ENCODE data around the gene TPCN2. TPM values are rescaled to one million over a fixed set of nuclear protein-coding genes. Genes with fewer than 3 reads are reported as not detected.

Gene TPCN2
- total and polyA plus RNA-seq, 9 of the 15 experiments (the other 6 are each of a cell fraction or from before 2014, with no cell fraction given) = 0.66 to 10.2 (median 4.6) TPM

DNA sequence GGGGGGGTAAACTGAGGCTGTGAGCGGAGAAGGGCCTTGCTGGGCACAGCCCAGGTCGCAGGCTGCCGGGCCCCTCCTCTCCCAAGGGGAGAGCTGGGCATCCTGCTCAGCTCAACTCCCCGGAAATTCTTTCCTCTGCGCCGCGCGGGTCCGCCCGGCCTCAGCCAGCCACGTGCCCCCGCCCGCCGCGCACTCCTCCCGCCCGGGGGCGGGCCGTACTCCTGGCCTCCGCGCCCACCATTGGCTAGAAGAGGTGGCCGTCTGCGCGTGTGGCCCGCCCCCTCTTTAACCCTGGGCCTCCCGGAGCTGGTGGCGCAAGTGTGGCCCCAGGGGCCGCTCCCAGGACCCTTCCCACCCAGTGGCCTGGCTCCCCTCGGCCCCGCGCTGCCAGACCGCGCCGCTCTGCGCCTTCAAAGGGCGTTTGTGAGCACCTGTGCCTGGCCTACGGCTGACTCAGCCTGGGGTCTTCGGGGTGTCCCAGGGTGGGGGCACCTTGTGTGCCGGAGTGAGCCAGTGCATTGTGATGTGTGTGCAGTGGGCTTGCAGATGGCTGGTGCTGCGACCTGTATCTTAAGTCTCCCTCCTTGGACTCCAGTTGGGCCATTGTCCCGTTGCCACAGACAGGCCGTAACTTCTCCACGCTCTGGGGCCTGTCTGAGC lies 37.6 kb upstream of the TPCN2 start (continued):
- peak; percentile 61 to 62 for TF ChIP-seq NRF1 (conservative IDR thresholded peaks at IDR 0.05 in 1 of 2, IDR thresholded peaks at IDR 0.05 in 1 of 2)
- TF ChIP-seq SIN3A (IDR thresholded peaks at IDR 0.05; ENCODE audit: borderline replicate concordance in 2 of 2, control insufficient read depth in 1 of 2, low read depth in 2 of 2, low read length in 2 of 2) = no peak
- no peak for TF ChIP-seq ZEB2 (IDR thresholded peaks at IDR 0.05)
- no peak for TF ChIP-seq FOXK2 (conservative IDR thresholded peaks at IDR 0.05 in 1 of 2, IDR thresholded peaks at IDR 0.05 in 1 of 2; ENCODE audit: low read depth in 2 of 2)
- TF ChIP-seq SPI1 (IDR thresholded peaks at IDR 0.05; ENCODE audit: borderline replicate concordance, low read depth, low read length) = no peak
- TF ChIP-seq, protein P1, sequence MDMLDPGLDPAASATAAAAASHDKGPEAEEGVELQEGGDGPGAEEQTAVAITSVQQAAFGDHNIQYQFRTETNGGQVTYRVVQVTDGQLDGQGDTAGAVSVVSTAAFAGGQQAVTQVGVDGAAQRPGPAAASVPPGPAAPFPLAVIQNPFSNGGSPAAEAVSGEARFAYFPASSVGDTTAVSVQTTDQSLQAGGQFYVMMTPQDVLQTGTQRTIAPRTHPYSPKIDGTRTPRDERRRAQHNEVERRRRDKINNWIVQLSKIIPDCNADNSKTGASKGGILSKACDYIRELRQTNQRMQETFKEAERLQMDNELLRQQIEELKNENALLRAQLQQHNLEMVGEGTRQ (CRISPR knock-in tag; IDR thresholded peaks at IDR 0.05) = peak; percentile 63
- TF ChIP-seq, protein P2, sequence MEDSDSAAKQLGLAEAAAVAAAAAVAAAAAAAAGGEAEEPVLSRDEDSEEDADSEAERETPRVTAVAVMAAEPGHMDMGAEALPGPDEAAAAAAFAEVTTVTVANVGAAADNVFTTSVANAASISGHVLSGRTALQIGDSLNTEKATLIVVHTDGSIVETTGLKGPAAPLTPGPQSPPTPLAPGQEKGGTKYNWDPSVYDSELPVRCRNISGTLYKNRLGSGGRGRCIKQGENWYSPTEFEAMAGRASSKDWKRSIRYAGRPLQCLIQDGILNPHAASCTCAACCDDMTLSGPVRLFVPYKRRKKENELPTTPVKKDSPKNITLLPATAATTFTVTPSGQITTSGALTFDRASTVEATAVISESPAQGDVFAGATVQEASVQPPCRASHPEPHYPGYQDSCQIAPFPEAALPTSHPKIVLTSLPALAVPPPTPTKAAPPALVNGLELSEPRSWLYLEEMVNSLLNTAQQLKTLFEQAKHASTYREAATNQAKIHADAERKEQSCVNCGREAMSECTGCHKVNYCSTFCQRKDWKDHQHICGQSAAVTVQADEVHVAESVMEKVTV (CRISPR knock-in tag; IDR thresholded peaks at IDR 0.05) = no peak
- no peak for TF ChIP-seq ATF1 (CRISPR knock-in tag; IDR thresholded peaks at IDR 0.05)
- peak; percentile 41; the same call in 1 of the 2 replicates for TF ChIP-seq ATF1 (tag; IDR thresholded peaks at IDR 0.05)
- TF ChIP-seq, protein P3, sequence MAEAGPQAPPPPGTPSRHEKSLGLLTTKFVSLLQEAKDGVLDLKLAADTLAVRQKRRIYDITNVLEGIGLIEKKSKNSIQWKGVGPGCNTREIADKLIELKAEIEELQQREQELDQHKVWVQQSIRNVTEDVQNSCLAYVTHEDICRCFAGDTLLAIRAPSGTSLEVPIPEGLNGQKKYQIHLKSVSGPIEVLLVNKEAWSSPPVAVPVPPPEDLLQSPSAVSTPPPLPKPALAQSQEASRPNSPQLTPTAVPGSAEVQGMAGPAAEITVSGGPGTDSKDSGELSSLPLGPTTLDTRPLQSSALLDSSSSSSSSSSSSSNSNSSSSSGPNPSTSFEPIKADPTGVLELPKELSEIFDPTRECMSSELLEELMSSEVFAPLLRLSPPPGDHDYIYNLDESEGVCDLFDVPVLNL (CRISPR knock-in tag; IDR thresholded peaks at IDR 0.05; ENCODE audit: low read depth) = no peak
- TF ChIP-seq HNRNPK (IDR thresholded peaks at IDR 0.05; ENCODE audit: low read depth, low read length, poor library complexity, severe bottlenecking) = no peak
- TF ChIP-seq POLR2G (IDR thresholded peaks at IDR 0.05; ENCODE audit: low read depth, low read length) = no peak
- peak; percentile 90 for TF ChIP-seq L3MBTL2 (IDR thresholded peaks at IDR 0.05)
- TF ChIP-seq SMARCA5 (IDR thresholded peaks at IDR 0.05) = no peak
- TF ChIP-seq ZNF589 (CRISPR knock-in tag; IDR thresholded peaks at IDR 0.05; ENCODE audit: low read depth) = no peak
- no peak for TF ChIP-seq HMG20A (CRISPR knock-in tag; conservative IDR thresholded peaks at IDR 0.05)
- no peak for TF ChIP-seq SETDB1 (IDR thresholded peaks at IDR 0.05; ENCODE audit: low read length)
- TF ChIP-seq HCFC1 (IDR thresholded peaks at IDR 0.05; ENCODE audit: low read depth, low read length) = no peak
- peak; percentile 69 for TF ChIP-seq MYC (IDR thresholded peaks at IDR 0.05; ENCODE audit: low read depth, low read length)
- no peak for TF ChIP-seq MYC (CRISPR knock-in tag; IDR thresholded peaks at IDR 0.05; ENCODE audit: borderline replicate concordance, low read depth)
- TF ChIP-seq HNRNPLL (IDR thresholded peaks at IDR 0.05; ENCODE audit: low read depth, low read length, poor library complexity, severe bottlenecking) = no peak
- TF ChIP-seq ZNF384 (IDR thresholded peaks at IDR 0.05; ENCODE audit: low read depth, low read length) = no peak
- TF ChIP-seq ZNF224 (CRISPR knock-in tag; IDR thresholded peaks at IDR 0.05) = no peak
- no peak for TF ChIP-seq ARID1B (IDR thresholded peaks at IDR 0.05)
- TF ChIP-seq DACH1 (IDR thresholded peaks at IDR 0.05; ENCODE audit: partially characterized antibody) = no peak
- TF ChIP-seq ZNF143 (CRISPR knock-in tag; IDR thresholded peaks at IDR 0.05) = no peak
- TF ChIP-seq ZNF134 (CRISPR knock-in tag; conservative IDR thresholded peaks at IDR 0.05) = no peak
- TF ChIP-seq SRF (CRISPR knock-in tag; IDR thresholded peaks at IDR 0.05) = no peak

Data from K562 (cell line).